T-helper 1 cell (primary cell): Measurements from ENCODE around the gene SKIDA1.
A peak's percentile ranks its signal among the peaks of the same experiment; 100 is the strongest.
"Not testable (repeated sequence)": the region's sequence is repeated elsewhere in the genome, so short reads cannot be mapped to it uniquely, and the experiment has no call there.

Experiments used
- DNase-seq, 5 donors: peaks; one replicate each; pipeline ENCODE4 v3.0.0-alpha.2; 2012 to 2020
- total RNA-seq, 4 donors: gene quantifications; one replicate each; lab custom pipeline; 2026; lab: John Stamatoyannopoulos, UW

SKIDA1 gene
- total RNA-seq: 0 to 0.80 (median 0.52) reads per million in 4 donors

DNA sequence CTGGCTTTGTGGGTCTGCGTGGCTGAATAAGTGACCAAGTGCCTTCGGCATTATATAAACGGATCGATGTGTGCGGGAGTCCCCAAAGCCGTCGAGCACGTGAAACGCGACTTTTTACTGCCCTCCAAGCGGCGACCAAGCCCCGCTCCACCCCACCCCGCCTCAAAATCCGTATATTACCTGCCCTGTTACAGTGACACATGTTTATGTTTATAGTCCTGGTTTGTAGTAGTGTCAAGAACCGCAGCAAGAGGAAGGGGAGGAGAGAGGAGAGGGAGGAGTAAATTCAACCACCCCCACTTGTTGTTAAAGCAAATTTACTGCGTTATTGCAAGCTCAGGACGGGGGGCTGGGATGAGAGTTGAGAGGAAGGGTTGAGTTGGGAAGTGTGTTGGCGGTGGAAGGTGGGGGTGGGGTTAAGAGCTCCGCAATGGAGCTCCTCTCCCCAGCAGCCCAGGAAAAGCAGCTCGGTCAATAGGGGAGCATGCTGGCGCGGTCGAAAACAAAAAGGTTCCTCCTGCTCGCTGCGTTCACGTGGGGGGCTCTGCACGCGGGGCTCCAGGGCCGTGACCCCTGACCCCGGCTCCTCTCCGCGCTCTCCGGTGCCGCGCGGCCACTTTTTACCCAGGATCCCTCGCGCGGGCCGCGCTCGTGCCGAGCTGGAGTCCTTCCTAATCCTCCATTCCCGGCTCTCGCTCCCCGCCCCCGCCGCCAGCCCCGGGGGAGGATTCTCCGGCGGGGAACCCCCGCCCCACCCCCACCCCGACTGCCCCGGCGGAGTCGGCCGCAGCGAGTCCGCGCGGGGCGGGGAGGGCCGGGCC is at the start of gene SKIDA1:
SKIDA1 (minus strand) TSS at position 316 of the 821 bp plus-strand sequence. CDS start 7,860 bp downstream, outside the sequence.
- DNase-seq: peak; percentile 33 to 68 (median 50)

DNA sequence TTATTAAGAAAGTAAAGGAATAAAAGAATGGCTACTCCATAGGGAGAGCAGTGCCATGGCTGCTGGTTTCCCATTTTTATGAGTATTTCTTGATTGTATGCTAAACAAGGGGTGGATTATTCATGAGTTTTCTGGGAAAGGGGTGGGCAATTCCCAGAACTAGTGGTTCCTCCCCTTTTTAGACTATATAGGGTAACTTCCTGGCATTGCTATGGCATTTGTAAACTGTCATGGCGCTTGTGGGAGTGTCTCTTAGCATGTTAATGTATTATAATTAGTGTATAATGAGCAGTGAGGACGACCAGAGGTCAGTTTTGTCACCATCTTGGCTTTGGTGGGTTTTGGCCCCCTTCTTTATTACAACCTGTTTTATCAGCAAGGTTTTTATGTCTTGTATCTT is 49.0 kb upstream of the SKIDA1 start:
- DNase-seq: not testable (repeated sequence)

DNA sequence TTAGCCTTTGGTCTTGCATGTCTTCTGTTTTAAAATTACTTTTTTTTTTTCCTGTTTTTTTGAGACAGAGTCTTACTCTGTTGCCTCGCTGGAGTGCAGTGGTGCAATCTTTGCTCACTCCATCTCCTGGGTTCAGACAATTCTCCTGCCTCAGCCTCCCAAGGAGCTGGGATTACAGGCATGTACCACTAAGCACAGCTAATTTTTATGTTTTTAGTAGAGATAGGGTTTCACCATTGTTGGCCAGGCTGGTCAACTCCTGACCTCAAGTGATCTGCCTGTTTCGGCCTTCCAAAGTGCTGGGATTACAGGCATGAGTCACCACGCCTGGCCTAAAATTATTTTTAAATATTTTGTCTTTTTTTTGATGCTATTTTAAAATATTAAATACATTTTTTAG is 47.1 kb upstream of the SKIDA1 start:
- DNase-seq: no peak

DNA sequence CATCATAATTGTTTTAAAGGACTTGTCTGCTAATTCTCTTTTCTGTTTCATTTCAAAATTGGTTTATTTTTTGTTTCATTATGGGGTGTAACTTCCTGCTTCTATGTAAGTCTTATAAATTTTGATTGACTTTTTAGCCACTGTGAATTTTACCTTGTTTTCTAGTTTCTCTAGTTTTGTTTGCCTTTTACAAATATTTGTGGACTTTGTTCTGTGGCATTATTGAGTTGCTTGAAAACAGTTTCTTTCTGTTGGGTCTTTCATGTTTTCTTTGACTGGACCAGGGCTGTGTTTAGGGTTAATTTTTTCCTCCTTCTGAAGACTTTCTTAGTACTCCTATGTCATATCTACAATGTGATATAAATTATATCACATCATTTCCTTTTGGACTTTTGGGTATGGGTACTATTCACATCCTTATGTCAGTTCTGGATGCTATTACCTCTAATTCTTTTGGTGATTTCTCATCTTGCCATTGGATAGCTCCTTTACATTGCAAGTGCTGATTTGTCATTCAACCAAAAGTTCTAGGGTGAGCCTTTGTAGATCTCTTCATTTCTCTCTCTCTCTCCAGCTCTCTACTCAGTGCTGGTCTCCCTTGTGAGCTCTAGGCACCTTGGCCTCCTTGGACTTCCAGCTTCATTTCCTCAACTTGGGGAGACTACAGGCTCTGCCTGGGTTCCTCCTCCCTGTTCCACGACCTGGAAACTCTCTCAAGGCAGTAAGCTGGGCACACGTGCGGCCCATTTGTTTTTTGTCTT is 45.5 kb upstream of the SKIDA1 start:
- DNase-seq: no peak

DNA sequence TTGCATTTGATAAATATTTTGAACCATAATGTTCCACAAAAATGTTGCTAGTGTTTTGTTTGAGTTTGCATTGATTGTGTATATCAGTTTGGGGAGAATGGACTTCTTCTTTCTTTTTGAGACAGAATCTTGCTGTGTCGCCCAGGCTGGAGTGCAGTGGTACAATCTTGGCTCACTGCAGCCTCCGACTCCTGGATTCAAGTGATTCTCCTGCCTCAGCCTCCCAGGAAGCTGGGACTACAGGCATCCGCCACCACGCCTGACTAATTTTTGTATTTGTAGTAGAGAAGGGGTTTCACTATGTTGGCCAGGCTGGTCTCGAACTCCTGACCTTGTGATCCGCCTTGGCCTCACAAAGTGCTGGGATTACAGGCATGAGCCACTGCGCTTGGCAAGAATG is 33.5 kb upstream of the SKIDA1 start:
- not testable (repeated sequence) for DNase-seq

DNA sequence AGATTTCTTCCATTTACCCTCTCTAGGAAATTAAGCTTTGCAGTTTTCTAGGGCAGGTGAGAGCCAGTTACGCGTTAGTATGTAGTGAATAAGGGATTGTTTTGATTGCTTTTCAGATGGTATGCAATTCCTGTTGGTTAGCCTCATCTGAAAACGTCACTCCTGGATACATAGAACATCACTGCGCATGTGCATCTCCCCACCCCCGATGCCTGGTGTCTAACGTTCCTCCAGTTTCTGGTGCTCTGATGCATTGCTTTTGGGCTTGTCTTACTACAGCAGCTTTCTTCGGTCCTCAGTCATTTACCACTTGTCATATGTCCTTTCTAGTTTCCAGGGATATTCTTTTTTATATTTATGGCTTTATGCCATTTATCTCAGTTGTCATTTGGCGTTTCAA is 31.0 kb upstream of the SKIDA1 start:
- no peak for DNase-seq

DNA sequence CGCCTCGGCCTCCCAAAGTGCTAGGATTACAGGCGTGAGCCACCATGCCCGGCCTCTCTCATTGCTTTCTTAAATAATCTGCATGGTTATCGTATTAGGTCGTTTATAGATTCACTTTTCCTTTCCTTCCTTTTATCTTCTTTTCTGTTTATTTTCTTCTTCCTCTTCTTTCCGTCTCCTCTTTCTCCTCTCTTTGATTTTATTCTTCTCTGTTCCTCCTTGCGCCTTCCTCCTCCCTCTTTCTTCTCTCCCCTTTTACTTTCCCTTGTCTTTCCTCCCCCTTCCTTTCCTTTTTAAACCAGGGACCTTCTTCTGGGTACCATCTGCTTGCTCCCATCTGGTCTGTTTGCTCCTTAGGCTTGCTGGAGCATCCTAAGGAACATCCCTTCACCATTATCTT is 27.2 kb upstream of the SKIDA1 start:
- no peak for DNase-seq

DNA sequence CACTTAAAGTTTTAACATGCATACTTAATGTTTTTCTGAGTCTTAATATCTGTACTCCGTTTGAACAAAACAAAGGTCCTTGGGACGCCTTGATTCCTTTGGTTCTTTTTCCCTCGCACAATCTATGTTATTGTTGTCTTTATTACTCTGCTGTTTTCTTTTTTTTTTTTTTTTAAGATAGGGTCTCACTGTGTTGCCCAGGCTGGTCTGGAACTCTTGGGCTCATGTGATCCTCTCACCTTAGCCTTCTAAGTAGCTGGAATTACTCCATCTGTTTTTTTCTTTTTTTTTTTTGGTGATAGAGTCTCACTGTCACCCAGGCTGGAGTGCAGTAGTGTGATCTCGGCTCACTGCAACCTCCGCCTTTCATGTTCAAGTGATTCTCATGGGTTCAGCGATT is 21.8 kb upstream of the SKIDA1 start:
- no peak for DNase-seq

DNA sequence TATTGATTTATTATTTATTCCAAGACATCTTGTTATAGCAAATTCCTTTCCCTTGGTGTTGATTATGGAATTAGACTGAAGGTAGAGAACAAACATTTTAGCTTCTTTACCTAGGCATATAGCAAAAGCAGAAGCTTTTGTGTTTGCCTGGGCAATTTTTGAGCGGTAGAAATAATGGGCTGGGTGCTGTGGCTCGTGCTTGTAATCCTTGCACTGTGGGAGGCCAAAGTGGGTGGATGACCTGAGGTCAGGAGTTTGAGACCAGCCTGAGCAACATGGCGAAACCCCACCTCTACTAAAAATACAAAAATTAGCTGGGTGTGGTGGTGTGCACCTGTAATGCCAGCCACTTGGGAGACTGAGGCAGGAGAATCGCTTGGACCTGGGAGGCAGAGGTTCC is 15.2 kb upstream of the SKIDA1 start:
- DNase-seq: not testable (repeated sequence)

DNA sequence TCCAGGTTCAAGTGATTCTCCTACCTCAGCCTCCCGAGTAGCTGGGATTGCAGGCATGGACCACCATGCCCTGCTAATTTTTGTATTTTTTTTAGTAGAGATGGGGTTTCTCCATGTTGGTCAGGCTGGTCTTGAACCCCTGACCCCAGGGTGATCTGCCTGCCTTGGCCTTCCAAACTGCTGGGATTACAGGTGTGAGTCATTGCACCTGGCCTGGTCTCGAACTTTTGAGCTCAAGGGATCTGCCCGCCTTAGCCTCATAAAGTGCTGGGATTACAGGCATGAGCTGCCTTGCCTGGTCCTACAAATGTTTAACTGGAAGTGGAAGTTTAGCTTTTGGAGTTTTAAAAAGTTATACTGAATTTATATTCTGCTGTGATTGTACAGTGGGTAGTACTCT is 11.4 kb upstream of the SKIDA1 start:
- no peak for DNase-seq

DNA sequence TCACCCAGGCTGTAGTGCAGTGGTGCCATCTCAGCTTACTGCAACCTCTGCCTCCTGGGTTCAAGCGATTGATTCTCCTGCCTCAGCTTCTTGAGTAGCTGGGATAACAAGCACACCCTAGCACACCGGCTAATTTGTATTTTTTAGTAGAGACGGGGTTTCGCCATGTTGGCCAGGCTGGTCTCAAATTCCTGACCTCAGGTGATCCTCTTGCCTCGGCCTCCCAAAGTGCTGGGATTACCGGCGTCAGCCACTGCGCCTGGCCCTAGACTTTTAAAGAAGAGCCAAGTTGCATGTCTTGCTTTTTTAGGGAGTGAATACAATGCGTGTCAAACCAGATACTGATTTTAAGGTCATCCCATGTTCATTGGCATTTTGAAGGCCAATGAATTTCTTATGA is 10.5 kb upstream of the SKIDA1 start:
- DNase-seq: not testable (repeated sequence)

DNA sequence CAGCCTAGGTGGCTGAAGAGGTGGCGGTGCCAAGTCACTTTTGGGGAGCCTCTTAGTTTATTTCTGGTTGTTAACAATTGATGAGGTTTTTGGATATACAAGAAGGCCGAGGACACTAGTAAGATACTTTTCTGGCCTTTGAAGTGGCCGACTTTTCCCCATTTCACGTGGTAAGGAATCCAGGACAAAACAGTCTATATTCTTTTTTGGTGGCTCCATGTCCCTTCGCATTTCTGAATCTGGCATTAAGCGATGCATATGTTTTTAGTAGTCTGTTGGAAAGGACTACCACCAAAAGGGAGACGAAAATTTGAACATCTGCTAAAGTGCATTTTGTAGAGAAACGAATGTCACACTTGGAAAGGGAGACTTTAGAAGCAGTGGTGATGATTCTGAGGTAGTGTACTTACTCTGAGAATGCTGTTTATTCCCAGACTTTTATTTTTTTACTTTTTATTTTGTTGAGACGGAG is 10.0 kb upstream of the SKIDA1 start:
- no peak for DNase-seq

DNA sequence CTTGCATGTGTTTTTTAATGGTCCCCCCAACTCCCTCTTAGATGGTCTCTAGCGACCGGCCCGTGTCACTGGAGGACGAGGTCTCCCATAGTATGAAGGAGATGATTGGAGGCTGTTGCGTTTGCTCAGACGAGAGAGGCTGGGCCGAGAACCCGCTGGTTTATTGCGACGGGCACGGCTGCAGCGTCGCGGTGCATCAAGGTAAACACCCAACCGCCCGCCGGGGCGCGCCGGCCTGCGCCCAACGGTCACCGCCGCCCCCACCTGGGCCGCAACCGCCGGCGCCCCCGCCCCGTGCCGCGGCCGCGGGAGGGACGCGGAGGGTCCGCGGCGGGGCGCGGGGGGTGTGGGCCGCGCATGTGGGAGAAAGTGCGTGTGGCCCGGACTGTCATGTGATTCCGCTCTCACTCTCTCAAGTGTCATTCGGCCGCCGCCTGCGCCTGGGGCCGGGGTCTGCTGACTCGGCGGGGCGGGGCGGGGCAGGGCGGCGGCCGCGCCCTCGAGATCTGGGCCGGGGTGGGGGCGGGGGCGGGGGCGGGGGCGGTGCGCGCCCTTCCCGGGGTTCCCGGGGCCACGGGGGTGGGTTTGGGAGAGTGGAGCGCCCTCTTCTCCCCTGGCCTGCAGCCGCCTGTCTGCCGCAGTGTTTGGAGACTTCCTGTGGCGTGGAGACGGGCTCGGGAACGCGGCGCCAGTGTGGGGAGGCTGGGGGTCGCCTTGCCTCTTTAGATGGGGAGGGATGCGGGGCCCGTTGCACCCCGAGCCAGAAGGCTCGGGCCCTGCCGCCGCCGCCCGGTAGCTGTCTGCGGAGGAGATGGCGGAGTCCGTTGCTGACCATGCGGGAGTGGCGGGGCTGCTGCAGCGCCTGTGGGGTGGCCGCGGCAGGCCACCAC is 9.4 kb upstream of the SKIDA1 start:
- DNase-seq: peak; percentile 37 to 52 (median 44)

DNA sequence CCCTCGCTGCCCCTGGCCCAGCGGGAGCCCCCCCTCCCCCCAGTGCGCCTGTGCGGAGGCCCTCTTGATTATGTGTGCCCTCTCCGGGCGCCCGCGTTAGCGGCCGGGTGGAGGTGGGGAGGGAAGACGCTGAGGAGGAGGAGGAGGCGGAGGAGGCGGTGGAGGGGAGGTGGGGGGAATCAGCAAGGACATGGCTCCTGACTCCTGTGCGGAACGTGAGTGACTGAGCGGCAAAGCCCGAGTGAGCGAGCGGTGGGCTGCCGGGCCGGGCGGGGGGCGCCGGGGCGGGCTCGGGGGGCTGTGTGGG is 8.8 kb upstream of the SKIDA1 start:
- no peak for DNase-seq

DNA sequence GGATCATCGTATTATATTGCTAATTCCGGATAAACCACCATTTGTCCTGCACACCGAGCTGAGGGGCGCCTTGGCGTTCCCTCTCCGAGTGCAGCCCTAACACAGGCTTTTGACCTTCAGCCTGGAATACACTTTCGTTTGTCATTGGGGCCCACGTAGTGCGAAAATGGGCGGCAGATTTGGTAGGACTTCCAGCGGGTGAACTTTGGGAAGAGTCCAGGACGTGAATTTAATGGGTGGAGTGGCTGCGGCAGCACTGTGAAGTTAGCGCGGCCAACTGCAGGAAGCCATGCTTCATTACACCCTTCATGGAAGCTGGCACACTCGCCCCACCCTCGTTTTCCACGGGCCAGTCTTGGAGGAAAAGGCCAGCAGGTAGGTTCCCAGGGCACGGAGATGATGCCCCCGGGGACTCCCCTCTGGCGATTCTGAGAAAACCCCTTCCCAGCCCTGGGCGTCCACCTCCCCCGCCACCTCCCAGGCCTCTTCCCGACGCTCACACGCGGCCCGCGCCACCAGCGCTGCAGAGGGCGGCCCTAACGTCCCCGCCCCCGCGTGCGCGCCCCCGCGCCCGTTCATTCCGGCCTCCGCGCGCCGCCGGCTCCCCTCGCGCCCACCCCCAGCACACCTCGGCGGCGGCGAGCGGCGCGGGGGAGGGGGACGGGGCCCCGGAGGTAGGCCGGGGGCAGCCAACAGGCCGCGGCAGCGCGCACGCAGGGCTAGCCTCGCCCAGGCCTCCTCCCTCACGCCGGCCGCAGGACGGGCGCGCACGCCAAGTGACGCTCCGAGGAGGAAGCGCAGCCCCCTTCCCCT is 8.2 kb upstream of the SKIDA1 start, which contains the start of gene MLLT10:
MLLT10 (plus strand) TSS at position 766 of the 813 bp plus-strand sequence. CDS start 413 bp downstream, outside the sequence.
- DNase-seq: peak; percentile 86 to 94 (median 88)

DNA sequence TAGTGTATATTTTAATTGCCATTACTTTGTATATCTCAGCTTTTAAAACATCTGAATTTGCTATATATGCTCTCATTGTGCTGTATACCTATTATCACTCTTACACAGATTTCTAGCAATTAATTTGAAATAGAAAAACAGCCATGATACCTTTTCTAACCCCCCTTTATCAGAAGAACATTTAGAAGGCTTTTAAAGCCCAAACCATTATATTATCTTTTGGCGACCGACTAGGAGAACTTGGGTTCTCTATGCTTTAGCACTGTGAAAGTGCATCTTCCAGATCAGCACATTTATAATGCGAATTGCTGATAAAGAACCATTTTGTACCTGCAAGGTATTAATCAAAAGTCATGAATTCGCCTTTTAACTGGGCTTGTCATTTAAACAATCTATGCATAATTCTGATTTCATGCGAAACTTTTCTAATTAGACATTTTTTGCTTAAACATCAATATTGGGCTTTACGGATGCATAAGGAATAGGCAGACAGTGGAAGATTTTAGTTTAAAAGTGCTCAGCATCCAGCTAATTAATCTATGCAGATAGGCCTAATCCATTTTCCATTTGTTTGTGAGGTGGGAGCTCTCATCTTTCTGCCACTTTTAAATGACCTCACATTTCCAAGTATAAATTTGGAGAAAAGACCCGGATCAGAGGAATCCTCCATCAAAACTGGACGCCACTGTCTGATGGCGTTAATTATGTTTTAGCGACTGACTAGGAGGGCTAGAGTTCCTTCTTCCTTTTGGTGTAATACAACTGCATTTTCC is 7.4 kb upstream of the SKIDA1 start:
- no peak for DNase-seq

DNA sequence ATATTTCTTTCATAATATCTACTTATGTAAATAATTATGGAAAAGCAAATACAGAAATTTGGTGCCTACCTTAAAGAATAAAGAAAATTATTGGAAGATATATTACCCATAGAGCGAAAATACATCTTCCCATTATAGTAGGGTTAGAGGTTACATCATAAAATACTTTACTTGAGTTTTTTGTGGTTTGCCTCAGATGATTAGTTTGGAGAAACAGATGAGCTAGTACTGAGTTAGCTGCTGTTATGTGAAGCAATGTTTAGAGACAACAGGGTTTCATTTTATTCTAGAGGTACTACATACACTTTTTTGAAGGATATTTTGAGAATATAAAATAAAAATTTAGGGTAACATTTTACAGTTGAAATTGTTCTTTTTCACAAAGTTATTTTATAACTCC is 5.7 kb upstream of the SKIDA1 start:
- no peak for DNase-seq

DNA sequence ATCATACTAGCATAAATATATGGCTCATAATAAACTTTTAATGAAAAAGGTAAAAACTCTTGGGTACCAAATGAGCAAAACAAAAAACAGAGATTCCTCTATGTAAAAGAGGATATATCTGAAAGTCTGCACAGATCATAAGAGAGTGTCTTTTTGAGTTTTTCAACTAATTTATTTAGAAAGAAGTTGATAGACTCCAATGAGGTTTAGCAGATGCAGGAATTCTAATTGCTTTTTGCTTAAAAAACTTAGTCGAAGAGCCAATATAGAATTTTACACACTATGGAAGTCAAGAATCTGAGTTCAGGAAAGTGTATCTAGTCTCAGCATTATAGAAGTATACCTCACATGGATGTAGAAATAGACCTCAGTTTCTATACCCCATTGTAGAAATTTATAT is 5.2 kb upstream of the SKIDA1 start:
- DNase-seq: no peak

DNA sequence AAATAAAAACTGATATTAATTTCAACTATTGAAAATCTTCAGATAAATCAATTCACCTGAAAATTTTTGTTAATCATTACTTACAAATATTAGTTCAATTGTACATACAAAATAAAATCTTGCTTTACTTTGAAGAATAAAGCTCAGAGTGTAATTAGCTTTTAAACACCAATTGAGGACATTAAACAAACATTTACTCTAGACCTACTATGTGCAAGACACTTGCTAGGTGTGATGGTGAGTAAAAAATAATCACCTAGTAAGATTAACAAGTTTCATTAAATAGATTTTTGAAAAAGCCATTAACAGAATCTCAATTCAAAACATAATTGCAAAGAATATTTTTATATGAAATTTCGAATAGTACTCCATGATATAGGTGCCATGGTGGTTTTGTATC is 4.7 kb upstream of the SKIDA1 start:
- DNase-seq: no peak

DNA sequence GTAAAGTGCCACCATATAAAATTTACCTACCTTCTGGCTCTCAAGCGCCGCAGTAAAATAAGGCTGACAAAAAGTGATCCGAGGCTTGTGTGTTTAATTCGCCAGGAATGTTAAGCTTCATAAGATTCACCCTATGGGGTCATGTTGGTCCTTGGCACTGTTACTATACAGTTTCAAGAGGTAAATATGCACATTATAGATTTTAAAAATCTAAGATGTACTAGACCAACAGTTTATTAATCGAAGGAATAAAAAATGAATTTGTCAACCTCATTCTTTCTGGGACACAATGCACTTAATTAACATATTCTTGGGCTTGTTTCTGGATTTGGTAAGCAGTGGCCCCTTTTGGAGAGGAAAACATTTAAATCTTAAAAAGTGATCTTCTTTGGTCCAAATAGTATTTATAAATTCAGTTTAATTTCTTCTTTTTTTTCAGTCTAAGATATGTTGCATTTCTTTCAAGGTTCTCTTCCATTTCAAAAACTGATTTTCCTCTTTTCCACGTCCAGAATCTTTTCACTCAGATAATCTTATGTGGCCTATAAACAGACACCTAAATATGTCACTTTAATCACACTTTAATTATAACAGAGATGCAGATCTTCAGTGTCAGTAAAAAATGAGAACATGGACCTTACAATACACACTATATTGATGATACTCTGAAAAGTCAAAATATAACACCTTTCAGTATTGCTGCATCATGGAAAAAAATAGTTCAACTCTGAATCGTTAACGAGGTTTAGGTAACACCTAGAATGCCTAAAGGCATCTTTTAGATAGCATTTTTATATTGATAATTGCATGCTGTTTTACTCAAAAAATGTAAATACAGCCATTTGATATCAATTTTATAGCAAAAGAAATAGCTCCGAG is 3.8 kb upstream of the SKIDA1 start:
- no peak for DNase-seq
